Stimulated activated CD8-positive, alpha-beta memory T cell treated with anti-CD3 and anti-CD28 coated beads, Interleukin-7, amount 100 ng/mL, for 48 hours (primary cell): ENCODE results near the gene CAPN7.

Experiments
- DNase-seq, 2 donors: peaks; one replicate each; pipeline ENCODE4 v3.0.0-alpha.2; 2020; ENCODE audit warnings: low read depth in 1 of 2; ENCODE audit errors: extremely low read depth in 1 of 2

The CAPN7 gene

GRCh38 chr3:15294929-15295328 is 88.9 kb downstream of the CAPN7 start:
- DNase-seq: no peak

GRCh38 chr3:15295506-15295905 is 89.5 kb downstream of the CAPN7 start:
- no peak for DNase-seq

GRCh38 chr3:15297608-15298350 is 91.7 kb downstream of the CAPN7 start:
- no peak for DNase-seq

- DNase-seq: no peak
Measured at GRCh38 chr3:15298504-15298903, 92.5 kb downstream of the CAPN7 start.

- DNase-seq: no peak
Measured at GRCh38 chr3:15299036-15299435, 93.0 kb downstream of the CAPN7 start.

- no peak for DNase-seq
Measured at GRCh38 chr3:15300323-15301078, 94.5 kb downstream of the CAPN7 start.

GRCh38 chr3:15301761-15302160 is 95.7 kb downstream of the CAPN7 start:
- DNase-seq: no peak
